Astrocyte of the spinal cord (primary cell): Measurements from ENCODE around the gene BBIP1.
A peak's percentile ranks its signal among the peaks of the same experiment; 100 is the strongest.
"Not testable (repeated sequence)": the region's sequence is repeated elsewhere in the genome, so short reads cannot be mapped to it uniquely, and the experiment has no call there.

Experiments used
- DNase-seq: peaks from one replicate; pipeline ENCODE4 v3.0.0; 2011; ENCODE audit warnings: low read depth, low spot score
- H3K4me3 ChIP-seq: 2 replicates; pipeline ENCODE4 v1.5.1; 2011; ENCODE audit warnings: low read depth, mild to moderate bottlenecking, low read length, moderate library complexity
- in situ Hi-C: cut with HindIII; loops from 2 replicates; pipeline ENCODE4 v1.10.0; 2017; ENCODE audit warnings: low sequenced_read_pairs
- TF ChIP-seq, protein P1 (sequence below): IDR thresholded peaks from 2 replicates; pipeline ENCODE4 v1.5.1; 2012; ENCODE audit warnings: low read depth, mild to moderate bottlenecking, low read length, inconsistent platforms

The BBIP1 gene

DNA sequence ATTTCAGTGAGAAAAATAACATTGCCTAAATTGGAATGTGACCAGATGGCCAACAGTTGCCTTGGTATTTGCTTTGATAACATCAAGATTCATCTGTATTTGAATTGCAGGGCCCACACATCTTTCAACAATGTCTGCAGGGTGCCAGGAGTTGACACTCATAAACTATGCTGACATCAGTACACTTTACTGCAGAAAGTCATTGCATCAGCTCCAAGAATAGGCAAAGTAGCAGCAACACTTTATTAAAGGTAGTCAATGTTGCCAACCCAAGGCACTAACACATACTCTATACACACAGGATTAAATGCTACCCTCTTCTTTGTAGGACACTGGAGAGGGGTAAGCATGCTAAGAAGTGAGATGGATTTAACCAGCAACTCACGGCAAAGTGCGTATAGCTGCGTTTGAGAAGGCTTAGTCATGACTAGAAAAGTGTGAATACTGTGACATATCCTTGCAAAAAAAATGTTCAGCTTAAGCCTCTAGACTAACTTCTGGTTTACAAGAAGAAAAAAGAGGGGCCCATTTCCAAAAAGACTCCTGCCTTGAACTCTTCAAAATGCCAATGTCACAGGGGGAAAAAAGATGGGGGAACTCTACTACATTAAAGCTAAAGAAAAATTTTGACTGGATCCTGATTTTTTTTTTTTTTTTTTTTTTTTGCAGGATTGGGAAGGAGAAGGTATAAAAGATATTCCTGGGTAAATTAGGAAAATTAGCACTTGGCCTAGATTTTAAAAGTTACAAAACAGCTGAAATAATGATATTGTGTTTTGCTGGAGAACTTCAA, 2.2 kb downstream of the BBIP1 start:
- peak; percentile 82 for DNase-seq
- TF ChIP-seq, protein P1, sequence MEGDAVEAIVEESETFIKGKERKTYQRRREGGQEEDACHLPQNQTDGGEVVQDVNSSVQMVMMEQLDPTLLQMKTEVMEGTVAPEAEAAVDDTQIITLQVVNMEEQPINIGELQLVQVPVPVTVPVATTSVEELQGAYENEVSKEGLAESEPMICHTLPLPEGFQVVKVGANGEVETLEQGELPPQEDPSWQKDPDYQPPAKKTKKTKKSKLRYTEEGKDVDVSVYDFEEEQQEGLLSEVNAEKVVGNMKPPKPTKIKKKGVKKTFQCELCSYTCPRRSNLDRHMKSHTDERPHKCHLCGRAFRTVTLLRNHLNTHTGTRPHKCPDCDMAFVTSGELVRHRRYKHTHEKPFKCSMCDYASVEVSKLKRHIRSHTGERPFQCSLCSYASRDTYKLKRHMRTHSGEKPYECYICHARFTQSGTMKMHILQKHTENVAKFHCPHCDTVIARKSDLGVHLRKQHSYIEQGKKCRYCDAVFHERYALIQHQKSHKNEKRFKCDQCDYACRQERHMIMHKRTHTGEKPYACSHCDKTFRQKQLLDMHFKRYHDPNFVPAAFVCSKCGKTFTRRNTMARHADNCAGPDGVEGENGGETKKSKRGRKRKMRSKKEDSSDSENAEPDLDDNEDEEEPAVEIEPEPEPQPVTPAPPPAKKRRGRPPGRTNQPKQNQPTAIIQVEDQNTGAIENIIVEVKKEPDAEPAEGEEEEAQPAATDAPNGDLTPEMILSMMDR: no peak
- no peak overlapping the region for H3K4me3 ChIP-seq
- in situ Hi-C loops: no loop called here

DNA sequence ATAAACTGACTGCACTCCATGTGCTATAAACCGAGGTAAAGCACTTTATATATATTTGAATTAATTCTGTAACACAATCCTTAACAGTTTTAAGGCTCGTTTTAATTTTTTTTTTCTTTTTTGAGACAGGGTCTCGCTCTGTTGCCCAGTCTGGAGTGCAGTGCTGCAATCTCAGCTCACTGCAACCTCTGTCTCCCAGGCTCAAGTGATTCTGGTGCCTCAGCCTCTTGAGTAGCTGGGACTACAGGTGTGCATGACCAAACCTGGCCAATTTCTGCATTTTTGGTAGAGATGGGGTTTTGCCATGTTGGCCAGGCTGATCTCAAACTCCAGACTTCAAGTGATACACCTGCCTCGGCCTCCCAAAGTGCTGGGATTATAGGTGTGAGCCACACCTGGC, 3.4 kb downstream of the BBIP1 start:
- DNase-seq, in situ Hi-C loops, H3K4me3 ChIP-seq: not testable (repeated sequence)

DNA sequence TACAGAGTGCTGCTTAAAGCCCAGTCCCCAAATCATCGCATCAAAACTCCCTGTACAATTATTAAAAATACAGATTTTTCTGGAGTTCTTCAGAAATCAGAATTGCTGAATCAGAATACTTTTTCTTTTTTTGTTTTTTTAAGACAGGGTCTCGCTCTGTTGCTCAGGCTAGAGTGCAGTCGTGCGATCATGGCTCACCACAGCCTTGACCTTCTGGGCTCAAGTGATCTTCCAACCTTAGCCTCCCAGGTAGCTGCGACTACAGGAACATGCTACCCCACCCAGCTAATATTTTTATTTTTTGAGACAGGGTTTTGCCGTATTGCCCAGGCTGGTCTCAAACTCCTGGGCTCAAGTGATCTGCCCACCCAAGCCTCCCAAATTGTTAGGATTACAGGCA, 3.9 kb downstream of the BBIP1 start:
- in situ Hi-C loops: no loop called here

DNA sequence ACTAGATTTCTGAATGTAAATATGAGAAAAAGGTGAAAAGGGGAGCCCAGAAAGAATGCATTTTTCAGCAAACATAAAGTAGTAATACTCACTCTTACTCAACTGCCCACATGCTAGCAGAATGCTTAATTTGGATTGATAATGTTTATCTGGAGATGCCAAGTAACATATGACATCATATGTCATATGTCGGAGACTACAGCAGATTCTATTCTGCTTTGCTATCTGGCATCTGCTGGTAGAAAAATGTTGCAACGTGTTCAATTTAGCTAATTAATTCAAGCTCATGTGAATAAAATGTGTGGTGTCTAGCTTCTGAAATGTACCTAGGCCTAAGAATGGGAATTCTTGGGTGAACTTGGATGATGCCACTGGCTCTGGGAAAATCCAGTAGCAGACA, 4.5 kb downstream of the BBIP1 start:
- TF ChIP-seq, protein P1: no peak
- DNase-seq: no peak
- in situ Hi-C loops: no loop called here
- H3K4me3 ChIP-seq: no peak overlapping the region

More for the DNA sequence above, 3.9 kb downstream of the BBIP1 start:
- TF ChIP-seq, protein P1: no peak
- no peak overlapping the region for H3K4me3 ChIP-seq
- DNase-seq: no peak

DNA sequence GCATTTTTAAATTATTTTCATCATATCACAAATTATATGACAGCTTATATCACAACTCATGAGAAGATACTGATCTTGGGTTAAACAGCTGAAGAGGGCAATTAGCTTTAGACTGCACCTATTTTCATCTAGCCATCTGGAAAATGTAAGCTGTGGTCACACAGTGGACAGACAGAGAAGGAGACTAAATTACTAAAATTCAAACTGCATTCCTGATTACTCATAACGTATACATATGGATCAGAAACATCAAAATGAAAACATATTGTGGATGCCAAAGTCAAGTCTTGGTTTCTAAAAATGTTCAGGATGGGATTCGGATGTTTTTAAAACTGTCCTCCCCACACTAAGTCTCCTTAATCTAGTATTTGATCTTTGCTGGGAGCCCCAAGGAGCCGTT, 6.6 kb downstream of the BBIP1 start:
- in situ Hi-C loops: no loop called here
- no peak overlapping the region for H3K4me3 ChIP-seq
- TF ChIP-seq, protein P1: no peak
- DNase-seq: peak; percentile 62

DNA sequence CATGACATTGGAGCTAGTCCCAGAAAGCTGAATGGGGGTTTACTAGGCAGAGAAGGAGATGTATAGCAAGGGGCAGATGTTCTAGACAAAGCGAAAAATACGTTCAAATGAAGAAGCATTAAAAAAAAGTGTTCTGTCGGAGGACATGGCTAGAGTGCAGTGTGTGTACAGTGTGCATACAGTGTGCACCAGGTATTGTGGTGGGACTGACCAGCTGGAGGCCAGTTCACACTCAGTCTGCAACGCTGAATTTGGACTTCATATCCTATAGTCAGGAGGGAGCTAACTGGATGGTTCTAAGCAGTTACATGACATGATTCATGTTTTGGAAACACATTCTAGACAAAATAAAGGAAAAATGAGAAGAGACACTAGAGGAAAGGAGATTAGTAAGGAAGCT, 8.8 kb downstream of the BBIP1 start:
- TF ChIP-seq, protein P1: no peak
- DNase-seq: no peak
- H3K4me3 ChIP-seq: no peak overlapping the region
- in situ Hi-C loops: no loop called here
